HG03342 (cell line): ENCODE data around the gene P3H2.
"Not testable (repeated sequence)": the region's sequence is repeated elsewhere in the genome, so short reads cannot be mapped to it uniquely, and the experiment has no call there.

Experiments used
- ATAC-seq: cut with Tn5 transposase; IDR thresholded peaks from one replicate; pipeline ENCODE4 v1.9.1; 2021; ENCODE audit warnings: mild to moderate bottlenecking, moderate library complexity; ENCODE audit not compliant: unreplicated experiment

Gene P3H2

DNA sequence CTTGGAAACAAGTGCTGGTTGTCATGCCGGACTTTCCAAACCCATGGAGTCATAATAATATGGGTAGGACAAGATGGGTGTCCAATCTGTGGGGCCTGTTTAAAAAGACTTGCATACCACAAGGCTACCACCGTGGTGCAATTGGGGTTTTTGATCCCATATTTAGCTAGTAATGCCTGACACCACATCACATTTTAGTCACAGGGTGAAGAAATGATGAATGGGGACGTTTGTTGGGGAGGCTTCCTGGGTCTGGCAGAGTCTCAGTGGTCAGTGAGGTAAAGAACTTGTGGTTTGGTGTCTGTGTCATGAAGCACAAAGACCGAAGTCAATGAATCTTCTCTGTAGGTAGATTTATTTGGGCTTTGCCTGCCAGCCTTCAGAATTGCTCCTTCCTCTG is 31.0 kb downstream of the P3H2 start:
- ATAC-seq = peak; percentile 73

DNA sequence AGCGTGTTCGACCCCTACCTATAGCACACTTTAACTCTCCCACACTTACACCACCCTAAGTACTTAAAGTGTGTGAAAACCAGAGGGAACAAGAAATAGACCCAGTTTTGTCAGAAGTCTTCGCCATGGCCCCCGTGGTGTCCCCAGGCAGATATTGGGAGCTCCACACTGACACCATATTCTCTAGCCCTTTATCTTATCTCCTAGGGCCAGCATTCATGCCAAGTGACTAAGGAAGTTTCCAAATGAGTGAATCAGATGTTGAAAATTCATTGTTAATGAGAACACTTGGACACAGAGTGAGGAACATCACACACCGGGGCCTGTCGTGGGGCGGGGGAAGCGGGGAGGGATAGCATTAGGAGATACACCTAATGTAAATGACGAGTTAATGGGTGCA is 31.8 kb downstream of the P3H2 start:
- ATAC-seq = no peak

GRCh38 chr3:190086191-190086590 is 34.5 kb downstream of the P3H2 start:
- peak; percentile 50 for ATAC-seq

GRCh38 chr3:190084983-190085382 is 35.7 kb downstream of the P3H2 start:
- no peak for ATAC-seq

DNA sequence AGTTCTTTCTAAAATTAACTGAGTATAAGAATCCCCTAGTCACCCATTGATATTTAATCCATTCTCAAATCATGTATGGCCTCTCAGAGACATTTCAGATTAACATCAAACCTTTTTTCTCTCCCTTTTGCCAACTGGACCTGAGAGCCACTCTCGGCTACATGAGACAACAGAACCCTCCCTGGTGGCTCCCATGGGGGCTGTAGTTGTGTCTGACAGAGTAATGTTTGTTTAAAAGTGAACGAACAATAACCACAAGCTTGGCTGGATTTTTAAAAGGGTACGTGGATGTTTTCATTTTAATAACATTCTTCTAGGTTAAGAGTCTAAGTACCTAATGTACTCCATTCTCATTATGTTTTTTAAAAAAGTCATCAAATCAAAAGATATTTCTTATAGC is 37.1 kb downstream of the P3H2 start:
- ATAC-seq = no peak

GRCh38 chr3:190081389-190081788 is 39.3 kb downstream of the P3H2 start:
- peak; percentile 60 for ATAC-seq

GRCh38 chr3:190079173-190079572 is 41.5 kb downstream of the P3H2 start:
- ATAC-seq = not testable (repeated sequence)

DNA sequence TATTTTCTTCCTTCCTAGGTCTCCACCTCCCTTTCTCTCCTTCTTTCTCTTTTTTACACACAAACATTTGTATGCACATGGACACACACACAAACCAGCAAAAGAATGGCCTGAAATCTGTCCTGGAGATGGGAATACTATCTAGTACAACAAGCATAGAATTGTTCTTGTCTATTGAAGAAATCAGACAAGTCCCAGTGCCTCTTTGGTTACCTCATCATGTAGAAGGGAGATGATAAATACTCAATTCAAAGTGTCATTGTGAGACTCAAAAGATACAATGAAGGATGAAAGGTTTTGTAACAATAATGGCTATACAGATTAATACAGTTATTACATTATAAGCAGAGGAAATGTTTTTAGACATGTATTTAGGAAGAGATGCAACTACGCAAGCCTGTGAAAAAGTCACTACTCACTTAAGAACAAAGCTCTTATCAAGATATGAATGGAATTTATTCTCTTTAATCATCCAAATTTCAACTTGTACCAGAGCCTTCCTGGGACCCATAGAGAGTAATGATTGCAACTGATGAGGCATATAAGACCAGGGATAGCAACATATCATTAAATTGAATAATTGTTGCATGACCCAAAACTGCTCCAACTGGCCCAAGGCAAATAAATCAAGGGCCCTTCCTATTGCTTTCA is 43.2 kb downstream of the P3H2 start:
- no peak for ATAC-seq

GRCh38 chr3:190076601-190077394 is 43.9 kb downstream of the P3H2 start:
- ATAC-seq = no peak

- no peak for ATAC-seq
Measured at GRCh38 chr3:190076136-190076535, 44.6 kb downstream of the P3H2 start.

DNA sequence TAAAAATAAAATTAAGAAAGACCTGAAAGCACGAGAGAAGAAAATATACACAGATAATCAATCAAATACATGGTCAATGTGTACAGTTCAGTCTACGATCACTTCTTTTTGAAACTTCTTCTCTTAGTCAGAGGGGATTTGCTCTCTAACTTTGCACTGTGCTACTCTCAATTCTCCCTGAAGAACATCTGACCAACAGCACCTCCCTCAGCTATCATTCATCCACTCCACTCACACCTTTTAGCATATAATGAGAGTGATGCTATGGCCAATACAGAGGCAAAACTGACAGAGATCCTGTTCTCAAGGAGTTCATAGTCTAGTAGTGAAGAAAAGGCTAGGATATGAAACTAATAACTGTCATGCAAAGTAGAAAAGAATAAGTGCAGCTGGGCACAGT is 45.9 kb downstream of the P3H2 start:
- no peak for ATAC-seq

DNA sequence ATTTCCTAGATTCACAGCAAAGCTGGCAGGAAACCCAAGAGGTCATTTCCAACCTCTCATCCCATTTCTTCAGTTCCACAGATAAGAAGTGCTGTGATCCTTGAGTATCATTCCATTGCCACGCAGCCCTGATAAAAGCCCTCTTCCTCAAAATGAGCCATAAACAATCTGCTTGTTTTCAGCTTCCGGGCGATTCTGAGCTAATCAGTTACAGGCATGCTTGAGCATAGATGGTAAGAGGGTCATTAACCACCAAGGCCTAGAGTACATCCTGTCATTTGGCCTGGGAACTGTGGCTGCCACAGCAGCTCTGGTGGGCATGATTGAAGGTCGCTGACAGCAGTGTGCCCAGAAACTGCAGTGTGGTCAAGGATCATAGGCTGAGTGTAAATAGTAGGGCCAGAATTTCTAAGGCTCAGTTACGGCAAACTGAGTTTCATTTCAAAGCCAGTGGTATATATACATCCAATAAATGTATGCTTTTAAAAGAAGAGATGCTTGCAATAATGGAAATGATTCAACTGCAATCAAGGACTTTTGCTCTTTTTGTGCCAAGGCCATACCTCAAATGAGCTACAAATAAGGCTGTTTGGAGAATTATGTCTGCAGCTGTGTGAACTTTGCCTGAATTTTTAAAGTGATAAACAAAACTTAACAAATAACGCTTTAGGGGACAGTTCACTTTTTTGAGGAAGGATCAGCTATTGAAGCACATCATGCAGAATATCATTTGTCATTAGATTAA is 47.3 kb downstream of the P3H2 start:
- ATAC-seq = peak; percentile 78

- ATAC-seq = no peak
Measured at GRCh38 chr3:190072856-190073255, 47.8 kb downstream of the P3H2 start.

DNA sequence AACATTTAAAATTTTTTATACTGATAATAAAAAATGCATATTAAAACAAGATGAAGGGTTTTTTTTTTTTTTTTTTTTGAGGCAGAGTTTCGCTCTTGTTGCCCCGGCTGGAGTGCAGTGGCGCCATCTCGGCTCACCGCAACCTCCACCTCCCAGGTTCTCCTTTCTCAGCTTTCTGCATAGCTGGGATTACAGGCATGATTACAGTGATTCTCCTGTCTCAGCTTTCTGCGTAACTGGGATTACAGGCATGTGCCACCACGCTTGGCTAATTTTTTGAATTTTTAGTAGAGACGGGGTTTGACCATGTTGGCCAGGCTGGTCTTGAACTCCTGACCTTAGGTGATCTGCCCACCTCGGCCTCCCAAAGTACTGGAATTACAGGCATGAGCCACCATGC is 48.8 kb downstream of the P3H2 start:
- not testable (repeated sequence) for ATAC-seq

- no peak for ATAC-seq
Measured at GRCh38 chr3:190070622-190071347, 49.9 kb downstream of the P3H2 start.

GRCh38 chr3:190065204-190065603 is 55.5 kb downstream of the P3H2 start:
- ATAC-seq = no peak

GRCh38 chr3:190064659-190065058 is 56.0 kb downstream of the P3H2 start:
- ATAC-seq = no peak

- ATAC-seq = no peak
Measured at GRCh38 chr3:190064112-190064511, 56.6 kb downstream of the P3H2 start.

- ATAC-seq = no peak
Measured at GRCh38 chr3:190063490-190063889, 57.2 kb downstream of the P3H2 start.

GRCh38 chr3:190060192-190060775 is 60.4 kb downstream of the P3H2 start:
- no peak for ATAC-seq

GRCh38 chr3:190059242-190059590 is 61.5 kb downstream of the P3H2 start:
- no peak for ATAC-seq
